Parathyroid adenoma (tissue), 2 donors: Measurements from ENCODE around the gene TFEB.

Experiments used
- H2AFZ ChIP-seq: fragments of 300-600 bp; sonication (generic); one replicate; pipeline ENCODE4 v1.7.0; 2017; ENCODE audit warnings: antibody characterized with exemption, mild to moderate bottlenecking
- H3K27ac ChIP-seq: fragments of 300-600 bp; sonication (generic); one replicate; pipeline ENCODE4 v1.7.0; 2017
- H3K27me3 ChIP-seq: fragments of 300-600 bp; sonication (generic); one replicate; pipeline ENCODE4 v1.7.0; 2017; ENCODE audit warnings: low read length; ENCODE audit not compliant: control insufficient read depth, insufficient read depth
- H3K36me3 ChIP-seq: fragments of 300-600 bp; sonication (generic); one replicate; pipeline ENCODE4 v1.7.0; 2017; ENCODE audit warnings: low read length; ENCODE audit not compliant: control insufficient read depth, insufficient read depth
- H3K4me1 ChIP-seq: fragments of 300-600 bp; sonication (generic); one replicate; pipeline ENCODE4 v1.7.0; 2017; ENCODE audit warnings: control low read depth
- H3K4me2 ChIP-seq: fragments of 300-600 bp; sonication (generic); one replicate; pipeline ENCODE4 v1.7.0; 2017; ENCODE audit warnings: low read length
- H3K4me3 ChIP-seq: fragments of 300-600 bp; sonication (generic); one replicate; pipeline ENCODE4 v1.7.0; 2017; ENCODE audit warnings: low read depth, low read length
- H3K79me2 ChIP-seq: fragments of 300-600 bp; sonication (generic); one replicate; pipeline ENCODE4 v1.7.0; 2017; ENCODE audit warnings: control low read depth
- H3K9ac ChIP-seq: fragments of 300-600 bp; sonication (generic); one replicate; pipeline ENCODE4 v1.7.0; 2017; ENCODE audit warnings: mild to moderate bottlenecking
- H3K9me3 ChIP-seq: fragments of 300-600 bp; sonication (generic); one replicate; pipeline ENCODE4 v1.7.0; 2017; ENCODE audit warnings: low read length; ENCODE audit not compliant: control insufficient read depth
- TF ChIP-seq, protein P1 (sequence below): fragments of 300-600 bp; sonication (generic); IDR thresholded peaks from one replicate; pipeline ENCODE4 v1.7.0; 2017; ENCODE audit warnings: antibody characterized with exemption, mild to moderate bottlenecking
- donor health status: primary hyperparathyroidism.

TFEB gene

DNA sequence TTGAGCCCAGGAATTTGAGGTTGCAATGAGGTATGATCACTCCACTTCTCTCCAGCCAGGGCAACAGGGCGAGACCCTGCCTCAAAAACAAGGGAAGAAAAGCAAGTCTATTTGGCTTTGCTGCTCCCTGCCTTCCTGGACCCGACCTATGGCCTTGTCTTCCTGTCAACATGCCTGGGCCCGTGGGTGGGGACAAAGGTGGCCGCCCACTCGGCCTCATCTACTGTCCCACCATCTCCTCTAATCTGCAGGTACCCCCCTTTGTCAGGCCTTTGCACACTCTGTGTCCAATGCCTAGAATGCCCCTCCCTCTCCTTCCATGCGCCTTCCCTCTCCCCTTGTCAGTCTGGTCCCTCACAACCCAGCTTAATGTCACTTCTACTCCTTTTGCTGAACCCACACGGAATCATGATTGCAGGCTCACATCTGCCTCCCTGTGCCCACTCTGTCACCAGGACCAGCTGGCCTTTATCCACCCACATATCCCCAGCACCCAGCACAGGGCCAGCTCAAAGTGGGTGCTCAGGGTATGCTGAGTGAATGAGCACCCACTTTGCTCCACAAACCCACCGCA is 56.8 kb downstream of the TFEB start:
- no peaks in the 10 kb centered on the region for H3K9me3 ChIP-seq
- H3K4me3 ChIP-seq = no peak overlapping the region

DNA sequence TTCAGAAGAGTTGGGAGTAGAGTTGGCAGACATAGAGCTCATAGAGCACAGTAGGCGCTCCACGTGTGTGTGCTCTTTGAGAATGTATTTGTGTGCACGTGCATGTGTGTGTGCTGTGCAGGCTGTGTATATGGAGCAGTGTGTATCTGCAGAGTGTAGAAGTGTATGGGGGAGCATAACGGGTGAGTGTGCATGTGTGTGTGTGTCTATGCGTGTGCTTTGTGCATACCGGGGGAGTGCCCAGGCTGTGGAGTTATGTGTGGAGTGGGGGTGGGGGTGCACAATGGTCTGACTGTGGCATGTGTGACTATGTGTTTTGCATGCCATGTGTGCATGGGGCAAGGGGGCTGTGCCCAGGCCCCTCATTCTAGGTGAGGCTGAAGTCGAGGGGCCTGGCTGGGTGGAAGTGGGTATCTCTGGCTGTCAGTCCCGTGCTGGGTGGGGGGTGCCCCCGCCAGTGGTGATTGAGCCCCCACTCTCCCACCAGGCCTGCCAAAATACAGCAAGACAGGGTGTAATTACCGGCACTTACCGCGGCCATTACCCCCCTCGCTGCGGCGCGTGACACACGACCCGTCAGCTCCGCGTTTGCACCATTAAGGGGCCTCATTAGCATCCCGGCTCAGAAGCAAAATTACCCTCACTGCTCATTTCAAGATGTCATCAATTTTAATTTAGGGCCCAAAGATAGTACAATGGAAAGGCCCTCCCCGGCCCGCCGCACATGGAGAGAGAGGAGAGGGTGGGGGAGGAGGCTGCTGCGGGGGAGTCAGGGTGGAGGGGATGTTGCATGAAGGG is 58.1 kb downstream of the TFEB start:
- no peaks in the 10 kb centered on the region for H3K27me3 ChIP-seq
- no peaks in the 10 kb centered on the region for H3K9me3 ChIP-seq
- H3K36me3 ChIP-seq = no peaks in the 10 kb centered on the region
- no peaks in the 10 kb centered on the region for H3K79me2 ChIP-seq
- no peak overlapping the region for H3K9ac ChIP-seq
- H3K4me2 ChIP-seq = no peak overlapping the region
- no peak overlapping the region for H3K4me3 ChIP-seq
- TF ChIP-seq, protein P1, sequence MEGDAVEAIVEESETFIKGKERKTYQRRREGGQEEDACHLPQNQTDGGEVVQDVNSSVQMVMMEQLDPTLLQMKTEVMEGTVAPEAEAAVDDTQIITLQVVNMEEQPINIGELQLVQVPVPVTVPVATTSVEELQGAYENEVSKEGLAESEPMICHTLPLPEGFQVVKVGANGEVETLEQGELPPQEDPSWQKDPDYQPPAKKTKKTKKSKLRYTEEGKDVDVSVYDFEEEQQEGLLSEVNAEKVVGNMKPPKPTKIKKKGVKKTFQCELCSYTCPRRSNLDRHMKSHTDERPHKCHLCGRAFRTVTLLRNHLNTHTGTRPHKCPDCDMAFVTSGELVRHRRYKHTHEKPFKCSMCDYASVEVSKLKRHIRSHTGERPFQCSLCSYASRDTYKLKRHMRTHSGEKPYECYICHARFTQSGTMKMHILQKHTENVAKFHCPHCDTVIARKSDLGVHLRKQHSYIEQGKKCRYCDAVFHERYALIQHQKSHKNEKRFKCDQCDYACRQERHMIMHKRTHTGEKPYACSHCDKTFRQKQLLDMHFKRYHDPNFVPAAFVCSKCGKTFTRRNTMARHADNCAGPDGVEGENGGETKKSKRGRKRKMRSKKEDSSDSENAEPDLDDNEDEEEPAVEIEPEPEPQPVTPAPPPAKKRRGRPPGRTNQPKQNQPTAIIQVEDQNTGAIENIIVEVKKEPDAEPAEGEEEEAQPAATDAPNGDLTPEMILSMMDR = no peak
- peaks cover 4% of the 10 kb centered on the region for H3K4me1 ChIP-seq
- no peak overlapping the region for H2AFZ ChIP-seq
- no peak overlapping the region for H3K27ac ChIP-seq

More for the DNA sequence above, 56.8 kb downstream of the TFEB start:
- H3K36me3 ChIP-seq = no peaks in the 10 kb centered on the region
- H3K4me2 ChIP-seq = no peak overlapping the region
- H3K79me2 ChIP-seq = no peaks in the 10 kb centered on the region
- H3K27me3 ChIP-seq = no peaks in the 10 kb centered on the region
- H3K27ac ChIP-seq = no peak overlapping the region
- H3K9ac ChIP-seq = no peak overlapping the region
- H3K4me1 ChIP-seq = peaks cover 14% of the 10 kb centered on the region
- H2AFZ ChIP-seq = no peak overlapping the region
- TF ChIP-seq, protein P1 = no peak

DNA sequence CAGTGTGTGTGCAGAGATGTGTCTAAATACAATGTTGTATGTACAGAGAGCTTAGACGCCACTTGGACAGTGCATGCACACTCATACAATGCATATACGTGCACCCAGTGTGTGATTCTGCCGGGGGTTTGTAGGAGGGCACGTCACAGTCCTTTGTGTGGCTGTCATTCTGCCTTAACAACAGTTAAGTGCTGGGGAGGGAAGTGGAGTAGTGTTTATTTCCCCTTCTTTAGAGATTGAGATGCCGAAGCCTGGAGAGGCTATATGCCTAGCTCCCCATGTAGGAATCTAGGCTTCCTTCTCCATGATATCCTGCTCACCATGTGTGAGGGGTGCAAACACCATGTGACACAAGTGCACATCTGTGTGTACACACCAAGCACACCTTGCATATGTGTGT is 59.0 kb downstream of the TFEB start:
- no peaks in the 10 kb centered on the region for H3K4me1 ChIP-seq
- TF ChIP-seq, protein P1 = no peak
- H3K27ac ChIP-seq = no peak overlapping the region
- no peak overlapping the region for H3K4me3 ChIP-seq
- H3K79me2 ChIP-seq = no peaks in the 10 kb centered on the region
- H2AFZ ChIP-seq = no peak overlapping the region
- no peaks in the 10 kb centered on the region for H3K27me3 ChIP-seq
- no peak overlapping the region for H3K4me2 ChIP-seq
- no peaks in the 10 kb centered on the region for H3K36me3 ChIP-seq
- no peaks in the 10 kb centered on the region for H3K9me3 ChIP-seq
- H3K9ac ChIP-seq = no peak overlapping the region

DNA sequence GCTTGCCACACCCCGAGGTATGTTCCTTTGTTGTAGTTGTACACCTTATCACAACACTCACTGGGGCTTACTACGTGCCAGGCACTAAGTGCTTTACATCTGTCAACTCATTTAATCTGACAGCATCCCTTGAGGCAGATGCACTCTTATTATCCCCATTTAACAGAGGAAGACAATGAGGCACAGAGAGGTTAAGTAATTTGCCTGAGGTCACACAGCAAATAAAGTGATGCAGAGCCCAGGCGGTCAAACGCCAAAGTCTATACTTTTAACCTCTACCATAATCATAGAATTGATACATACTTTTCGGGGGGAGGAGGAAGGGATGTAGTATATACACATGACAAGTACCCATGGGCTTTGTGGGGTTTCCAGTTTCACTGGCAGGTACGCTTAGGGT is 59.4 kb downstream of the TFEB start:
- H3K79me2 ChIP-seq = no peaks in the 10 kb centered on the region
- TF ChIP-seq, protein P1 = no peak

More for the DNA sequence above, 59.4 kb downstream of the TFEB start:
- no peak overlapping the region for H3K9ac ChIP-seq
- H2AFZ ChIP-seq = no peak overlapping the region
- no peak overlapping the region for H3K27ac ChIP-seq
- H3K4me3 ChIP-seq = no peak overlapping the region
- H3K9me3 ChIP-seq = no peaks in the 10 kb centered on the region
- H3K4me2 ChIP-seq = no peak overlapping the region
- H3K27me3 ChIP-seq = no peaks in the 10 kb centered on the region
- no peaks in the 10 kb centered on the region for H3K36me3 ChIP-seq
- H3K4me1 ChIP-seq = no peaks in the 10 kb centered on the region
